HCT116 (cell line): ENCODE data around the gene SPAG6. TPM values are rescaled to one million over a fixed set of nuclear protein-coding genes. Genes with fewer than 3 reads are reported as not detected.

Source experiments
- ATAC-seq: fragments of 200-7000 bp; cut with Tn5 transposase; 2 replicates; pipeline ENCODE4 v1.9.1; 2020; ENCODE audit warnings: mild to moderate bottlenecking, moderate library complexity
- BruUV-seq: library from RNA; stranded (reverse); fragments of 400-500 nt; replicated peaks from 2 replicates; lab custom pipeline; 2021; lab: Mats Ljungman, UMichigan
- CTCF ChIA-PET: fragments of 300-600 bp; sonication (Branson Sonifier 250); formaldehyde crosslinking; loops from one replicate; lab custom pipeline; 2021; ENCODE audit warnings: antibody characterized with exemption; lab: Charles Lee
- POLR2A ChIA-PET: fragments of 300-600, 350-600 bp; sonication (Branson Sonifier 250); formaldehyde crosslinking; loops from one replicate; lab custom pipeline; 2021; ENCODE audit warnings: antibody characterized with exemption; lab: Charles Lee
- RAD21 ChIA-PET, 2 experiments: fragments of 300-600 bp; sonication (Branson Sonifier 250); formaldehyde crosslinking; loops; one replicate each; lab custom pipeline; 2023; ENCODE audit warnings: low total read pairs in 2 of 2; ENCODE audit not compliant: uncharacterized antibody in 2 of 2, unreplicated experiment in 2 of 2, low non-redundant PET in 1 of 2; lab: Charles Lee
- DNase-seq: peaks from one replicate; pipeline ENCODE4 v3.0.0-alpha.2; 2010; ENCODE audit warnings: low read depth, low spot score
- H2AFZ ChIP-seq: fragments of 200-600 bp; shearing (Covaris generic), sonication (generic); 2 replicates; pipeline ENCODE4 v1.6.1; 2017; ENCODE audit warnings: low read depth, mixed run types, mixed read lengths, antibody characterized with exemption, low read length; ENCODE audit not compliant: poor library complexity, severe bottlenecking
- H3K27ac ChIP-seq: 2 replicates; pipeline ENCODE4 v1.5.1; 2012; ENCODE audit warnings: low read depth, low read length
- H3K27me3 ChIP-seq: fragments of 200-600 bp; sonication (generic); 2 replicates; pipeline ENCODE4 v1.6.1; 2016; ENCODE audit warnings: mixed run types, low read length, mixed read lengths; ENCODE audit not compliant: insufficient read depth
- H3K36me3 ChIP-seq, 2 experiments: fragments of 200-500 bp in 1 of 2; fragments of 200-600 bp in 1 of 2; sonication (Bioruptor generic) in 1 of 2; sonication (generic) in 1 of 2; 2 replicates each; pipeline versions ENCODE4 v1.5.1 to v1.6.1; 2014 to 2016; ENCODE audit warnings: low read length in 2 of 2, inconsistent platforms in 1 of 2, mixed read lengths in 1 of 2, mixed run types in 1 of 2; ENCODE audit not compliant: insufficient read depth in 2 of 2, control insufficient read depth in 1 of 2
- H3K4me1 ChIP-seq, 2 experiments: fragments of 200-600 bp in 1 of 2; sonication (generic) in 1 of 2; 2 replicates each; pipeline versions ENCODE4 v1.5.1 to v1.6.1; 2012 to 2017; ENCODE audit warnings: low read length in 2 of 2, inconsistent platforms in 1 of 2, mild to moderate bottlenecking in 1 of 2, mixed read lengths in 1 of 2, mixed run types in 1 of 2, moderate library complexity in 1 of 2; ENCODE audit not compliant: insufficient read depth in 2 of 2, control insufficient read depth in 1 of 2
- H3K4me2 ChIP-seq: fragments of 200-600 bp; sonication (generic); 2 replicates; pipeline ENCODE4 v1.6.1; 2017; ENCODE audit warnings: mixed run types, low read length, mixed read lengths
- H3K4me3 ChIP-seq, 2 experiments: fragments of 200-600 bp in 1 of 2; sonication (generic) in 1 of 2; replicated peaks in 1 of 2; 2 replicates each; pipeline ENCODE4 v1.5.1; 2011 to 2016; ENCODE audit warnings: low read length in 2 of 2, control low read depth in 1 of 2, low read depth in 1 of 2, mild to moderate bottlenecking in 1 of 2, mixed read lengths in 1 of 2, mixed run types in 1 of 2
- H3K79me2 ChIP-seq: fragments of 200-600 bp; sonication (generic); 2 replicates; pipeline ENCODE4 v1.6.1; 2017; ENCODE audit warnings: mild to moderate bottlenecking, mixed run types, low read length, moderate library complexity, mixed read lengths; ENCODE audit not compliant: insufficient read depth
- H3K9ac ChIP-seq: fragments of 200-600 bp; sonication (generic); 2 replicates; pipeline ENCODE4 v1.6.1; 2016; ENCODE audit warnings: low read length, mixed read lengths
- H3K9me2 ChIP-seq: fragments of 200-600 bp; sonication (generic), shearing (Covaris generic); 2 replicates; pipeline ENCODE4 v1.6.1; 2017; ENCODE audit warnings: mixed run types, mild to moderate bottlenecking, moderate library complexity; ENCODE audit not compliant: insufficient read depth
- H3K9me3 ChIP-seq, 2 experiments: fragments of 200-500 bp in 1 of 2; fragments of 200-600 bp in 1 of 2; sonication (Bioruptor generic) in 1 of 2; sonication (generic) in 1 of 2; 2 replicates each; pipeline ENCODE4 v1.6.1; 2014 to 2017; ENCODE audit warnings: low read length in 2 of 2, mixed read lengths in 2 of 2, inconsistent platforms in 1 of 2, low read depth in 1 of 2, mild to moderate bottlenecking in 1 of 2, mixed run types in 1 of 2, moderate library complexity in 1 of 2; ENCODE audit not compliant: control insufficient read depth in 1 of 2, insufficient read depth in 1 of 2
- H4K20me1 ChIP-seq: fragments of 200-600 bp; sonication (generic), shearing (Covaris generic); 2 replicates; pipeline ENCODE4 v1.6.1; 2017; ENCODE audit warnings: mixed run types, mild to moderate bottlenecking, moderate library complexity; ENCODE audit not compliant: insufficient read depth
- ATF3 ChIP-seq: IDR thresholded peaks from 2 replicates; pipeline ENCODE4 v1.6.1; 2012
- CBX3 ChIP-seq: IDR thresholded peaks from 2 replicates; pipeline ENCODE4 v1.6.1; 2012; ENCODE audit warnings: low read depth
- CEBPB ChIP-seq: IDR thresholded peaks from 2 replicates; pipeline ENCODE4 v1.6.1; 2012; ENCODE audit warnings: low read depth
- CTCF ChIP-seq, 3 experiments: fragments of 200-600 bp in 1 of 3; sonication (generic) in 1 of 3; IDR thresholded peaks in 2 of 3; conservative IDR thresholded peaks in 1 of 3; 2 replicates each; pipeline ENCODE4 v1.5.1; 2012 to 2017; ENCODE audit warnings: low read depth in 2 of 3, low read length in 2 of 3, antibody characterized with exemption in 1 of 3, borderline replicate concordance in 1 of 3, control low read depth in 1 of 3, mild to moderate bottlenecking in 1 of 3, mixed read lengths in 1 of 3, mixed run types in 1 of 3, moderate library complexity in 1 of 3; ENCODE audit not compliant: insufficient read depth in 1 of 3
- EGR1 ChIP-seq: IDR thresholded peaks from 2 replicates; pipeline ENCODE4 v1.6.1; 2012; ENCODE audit warnings: low read depth
- EZH2 ChIP-seq: fragments of 200-600 bp; sonication (generic); IDR thresholded peaks from 2 replicates; pipeline ENCODE4 v1.6.1; 2017; ENCODE audit warnings: antibody characterized with exemption, mixed run types
- RAD21 ChIP-seq: IDR thresholded peaks from 2 replicates; pipeline ENCODE4 v1.6.1; 2012; ENCODE audit warnings: low read depth, mild to moderate bottlenecking
- SP1 ChIP-seq: IDR thresholded peaks from 2 replicates; pipeline ENCODE4 v1.6.1; 2012; ENCODE audit warnings: low read depth
- SRF ChIP-seq: IDR thresholded peaks from 2 replicates; pipeline ENCODE4 v1.6.1; 2012; ENCODE audit warnings: low read depth
- YY1 ChIP-seq: IDR thresholded peaks from 2 replicates; pipeline ENCODE4 v1.6.1; 2011; ENCODE audit warnings: low read length, low read depth, moderate library complexity, mild to moderate bottlenecking; ENCODE audit not compliant: insufficient replicate concordance; ENCODE audit errors: extremely low read depth
- ZFX ChIP-seq: fragments of 450-650 bp; IDR thresholded peaks from 2 replicates; pipeline ENCODE4 v1.6.1; 2017
- intact Hi-C: fragments of 100-400 bp; cut with micrococcal nuclease; formaldehyde crosslinking; loops from 2 replicates; pipeline ENCODE4 v1.10.0; 2022
- total RNA-seq: library from RNA; stranded (reverse); gene quantifications from one replicate; pipeline ENCODE4 v1.2.1, GENCODE V29; 2021; ENCODE audit not compliant: unreplicated experiment

SPAG6 gene
- total RNA-seq, 1 experiment from 2014 or later, result not detected

GRCh38 chr10:22458272-22459038 lies 113.2 kb downstream of the SPAG6 start:
- ChIA-PET CTCF (no interaction called here), RAD21 (no interaction called here), POLR2A (interaction anchor here (1.0 kb wide), 1 partner anchor 22 kb away, joined by 4 read pairs; no protein-coding TSS in a partner anchor)
- Histone ChIP-seq H3K79me2 (no peaks in the 10 kb centered on the region), H3K9me3 (no peaks in the 10 kb centered on the region), H3K27me3 (no peaks in the 10 kb centered on the region), H3K4me2 (no peak overlapping the region), H3K9ac (no peak overlapping the region), H2AFZ (no peak overlapping the region), H3K27ac (no peak overlapping the region), H3K4me3 (no peak overlapping the region), H4K20me1 (no peaks in the 10 kb centered on the region), H3K36me3 (no peaks in the 10 kb centered on the region), H3K9me2 (no peaks in the 10 kb centered on the region), H3K4me1 (no peaks in the 10 kb centered on the region)
- intact Hi-C loops, result no loop called here
- BruUV-seq, result no TSS peak
- DNase-seq, result no peak
- ATAC-seq, result no peak
- TF ChIP-seq YY1 (no peak), CTCF (IDR thresholded peaks at IDR 0.05 in 2 of 3, conservative IDR thresholded peaks at IDR 0.05 in 1 of 3; ENCODE audit: borderline replicate concordance in 1 of 3, insufficient read depth in 1 of 3, low read depth in 2 of 3, low read length in 2 of 3) (no peak), SP1 (no peak), EZH2 (no peak), ZFX (no peak)

- BruUV-seq, result no TSS peak
- Histone ChIP-seq H3K9me3 (no peaks in the 10 kb centered on the region), H3K27me3 (no peaks in the 10 kb centered on the region), H3K79me2 (no peaks in the 10 kb centered on the region), H3K9me2 (no peaks in the 10 kb centered on the region), H3K4me1 (no peaks in the 10 kb centered on the region), H3K4me2 (no peak overlapping the region), H3K4me3 (no peak overlapping the region), H2AFZ (no peak overlapping the region), H3K9ac (no peak overlapping the region), H4K20me1 (no peaks in the 10 kb centered on the region), H3K27ac (no peak overlapping the region), H3K36me3 (no peaks in the 10 kb centered on the region)
- CTCF ChIA-PET, result no interaction called here
- POLR2A ChIA-PET, result no interaction called here
- no peak for DNase-seq
- RAD21 ChIA-PET, result no interaction called here
- intact Hi-C loops, result no loop called here
- ATAC-seq, result no peak
- TF ChIP-seq ATF3, result no peak
- TF ChIP-seq SRF, result no peak
- no peak for TF ChIP-seq CEBPB
- no peak for TF ChIP-seq CTCF (IDR thresholded peaks at IDR 0.05 in 2 of 3, conservative IDR thresholded peaks at IDR 0.05 in 1 of 3; ENCODE audit: borderline replicate concordance in 1 of 3, insufficient read depth in 1 of 3, low read depth in 2 of 3, low read length in 2 of 3)
- TF ChIP-seq ZFX, result no peak
- TF ChIP-seq CBX3, result no peak
- TF ChIP-seq RAD21, result no peak
- TF ChIP-seq EGR1, result no peak
- TF ChIP-seq SP1, result no peak
- TF ChIP-seq YY1, result no peak
Measured at GRCh38 chr10:22459496-22459895, 114.2 kb downstream of the SPAG6 start.
